GM23338 (cell line): ENCODE data around the gene USH1C. TPM values are rescaled to one million over a fixed set of nuclear protein-coding genes. Genes with fewer than 3 reads are reported as not detected.

Source experiments
- ATAC-seq: fragments of 200-7000 bp; cut with Tn5 transposase; 3 replicates; pipeline ENCODE4 v1.9.1; 2020
- DNase-seq: peaks from one replicate; pipeline ENCODE4 v3.0.0-alpha.2; 2015; ENCODE audit warnings: low spot score
- H2AFZ ChIP-seq: fragments of 200-600 bp; sonication (generic); 2 replicates; pipeline ENCODE4 v1.8.0; 2016; ENCODE audit warnings: antibody characterized with exemption, mild to moderate bottlenecking, moderate library complexity
- H3F3A ChIP-seq: fragments of 200-600 bp; sonication (generic); replicated peaks from 2 replicates; pipeline ENCODE4 v1.8.0; 2017; ENCODE audit warnings: antibody characterized with exemption, mixed run types, low read depth
- H3K27ac ChIP-seq: fragments of 200-600 bp; sonication (generic); 2 replicates; pipeline ENCODE4 v1.6.1; 2016; ENCODE audit warnings: low read depth
- H3K27me3 ChIP-seq: fragments of 200-600 bp; sonication (generic); 2 replicates; pipeline ENCODE4 v1.8.0; 2016; ENCODE audit warnings: mild to moderate bottlenecking, mixed run types, moderate library complexity; ENCODE audit not compliant: insufficient read depth
- H3K36me3 ChIP-seq: fragments of 200-600 bp; sonication (generic); 2 replicates; pipeline ENCODE4 v1.8.0; 2016; ENCODE audit warnings: mild to moderate bottlenecking; ENCODE audit not compliant: insufficient read depth
- H3K4me1 ChIP-seq: fragments of 200-600 bp; sonication (generic); 2 replicates; pipeline ENCODE4 v1.8.0; 2016; ENCODE audit warnings: mild to moderate bottlenecking, moderate library complexity; ENCODE audit not compliant: insufficient read depth
- H3K4me2 ChIP-seq: fragments of 200-600 bp; sonication (generic); 2 replicates; pipeline ENCODE4 v1.7.1; 2017; ENCODE audit warnings: mixed run types
- H3K4me3 ChIP-seq: fragments of 200-600 bp; sonication (generic); 2 replicates; pipeline ENCODE4 v1.6.1; 2016; ENCODE audit warnings: mixed run types
- H3K79me2 ChIP-seq: fragments of 200-600 bp; sonication (generic); replicated peaks from 2 replicates; pipeline ENCODE4 v1.8.0; 2017; ENCODE audit warnings: mild to moderate bottlenecking; ENCODE audit not compliant: insufficient read depth
- H3K9me2 ChIP-seq: fragments of 200-600 bp; sonication (generic); 2 replicates; pipeline ENCODE4 v1.8.0; 2017; ENCODE audit not compliant: insufficient read depth
- H4K20me1 ChIP-seq: fragments of 200-600 bp; sonication (generic); replicated peaks from 2 replicates; pipeline ENCODE4 v1.8.0; 2017; ENCODE audit warnings: mild to moderate bottlenecking; ENCODE audit not compliant: insufficient read depth
- H3K27ac Mint-ChIP-seq: 2 replicates; pipeline ENCODE4 v1.8.0; 2020; ENCODE audit warnings: inconsistent platforms, mild to moderate bottlenecking, moderate library complexity, mixed read lengths
- H3K27me3 Mint-ChIP-seq: 3 replicates; pipeline ENCODE4 v1.8.0; 2022; ENCODE audit warnings: low read depth, mild to moderate bottlenecking, moderate library complexity, mixed read lengths, inconsistent platforms; ENCODE audit not compliant: insufficient read depth, poor library complexity
- H3K36me3 Mint-ChIP-seq: 3 replicates; pipeline ENCODE4 v1.8.0; 2021; ENCODE audit warnings: low read depth, mild to moderate bottlenecking, inconsistent platforms, moderate library complexity, mixed read lengths
- H3K4me1 Mint-ChIP-seq: 3 replicates; pipeline ENCODE4 v1.8.0; 2020; ENCODE audit warnings: mild to moderate bottlenecking, inconsistent platforms, mixed read lengths
- H3K4me3 Mint-ChIP-seq: 3 replicates; pipeline ENCODE4 v1.8.0; 2021; ENCODE audit warnings: moderate library complexity, mild to moderate bottlenecking, inconsistent platforms, mixed read lengths
- H3K9me3 Mint-ChIP-seq: 3 replicates; pipeline ENCODE4 v1.8.0; 2020; ENCODE audit warnings: moderate library complexity, mild to moderate bottlenecking, inconsistent platforms, mixed read lengths
- CREB1 ChIP-seq: fragments of 250-450 bp; sonication (Bioruptor Pico); IDR thresholded peaks from 2 replicates; pipeline ENCODE4 v1.5.0; 2020; ENCODE audit warnings: low read depth, mild to moderate bottlenecking, moderate library complexity
- CTCF ChIP-seq, 2 experiments: fragments of 200-600 bp in 1 of 2; sonication (generic) in 1 of 2; conservative IDR thresholded peaks; 2 replicates each; pipeline versions ENCODE4 v1.5.1 to v1.6.1; 2016 to 2017; ENCODE audit warnings: antibody characterized with exemption in 2 of 2, low read depth in 2 of 2, mild to moderate bottlenecking in 2 of 2, moderate library complexity in 1 of 2
- ETS1 ChIP-seq: IDR thresholded peaks from 2 replicates; pipeline ENCODE4 v1.6.1; 2016; ENCODE audit warnings: antibody characterized with exemption
- EZH2 ChIP-seq: fragments of 200-600 bp; sonication (generic); IDR thresholded peaks from one replicate; pipeline ENCODE4 v1.8.0; 2017; ENCODE audit warnings: antibody characterized with exemption, mild to moderate bottlenecking, low read depth; ENCODE audit not compliant: unreplicated experiment
- EZH2phosphoT487 ChIP-seq: fragments of 200-600 bp; sonication (generic); IDR thresholded peaks from one replicate; pipeline ENCODE4 v1.8.1; 2018; ENCODE audit warnings: antibody characterized with exemption; ENCODE audit not compliant: unreplicated experiment
- JUNB ChIP-seq: IDR thresholded peaks from one replicate; pipeline ENCODE4 v1.6.1; 2016; ENCODE audit warnings: antibody characterized with exemption; ENCODE audit not compliant: unreplicated experiment
- NANOG ChIP-seq: IDR thresholded peaks from 2 replicates; pipeline ENCODE4 v1.6.1; 2016; ENCODE audit warnings: antibody characterized with exemption, borderline replicate concordance
- POLR2AphosphoS5 ChIP-seq: IDR thresholded peaks from 2 replicates; pipeline ENCODE4 v1.6.1; 2016; ENCODE audit warnings: antibody characterized with exemption, low read depth
- REST ChIP-seq: IDR thresholded peaks from one replicate; pipeline ENCODE4 v1.6.1; 2018; ENCODE audit warnings: antibody characterized with exemption; ENCODE audit not compliant: unreplicated experiment
- STAT1 ChIP-seq: IDR thresholded peaks from one replicate; pipeline ENCODE4 v1.6.1; 2016; ENCODE audit warnings: antibody characterized with exemption; ENCODE audit not compliant: unreplicated experiment
- ZNF114 ChIP-seq: fragments of 250-450 bp; sonication (Bioruptor Pico); IDR thresholded peaks from 2 replicates; pipeline ENCODE4 v1.5.0; 2020; ENCODE audit warnings: mild to moderate bottlenecking, moderate library complexity
- ZNF331 ChIP-seq: fragments of 250-450 bp; sonication (Bioruptor Pico); IDR thresholded peaks from 2 replicates; pipeline ENCODE4 v1.5.0; 2020; ENCODE audit warnings: low read depth, mild to moderate bottlenecking, moderate library complexity
- ZNF462 ChIP-seq: fragments of 250-450 bp; sonication (Bioruptor Pico); IDR thresholded peaks from 2 replicates; pipeline ENCODE4 v1.5.0; 2020; ENCODE audit warnings: mild to moderate bottlenecking, moderate library complexity
- polyA plus RNA-seq: library from polyadenylated mRNA; unstranded; fragments of >200 nt; fragmentation: Nextera tagmentation; extraction: Ambion mirVana; gene quantifications from 2 replicates; pipeline ENCODE4 v1.2.1, GENCODE V29; 2016
- total RNA-seq: library from RNA; depleted of rRNA; stranded (reverse); fragments of >200 nt; shearing (Covaris generic); gene quantifications from 2 replicates; pipeline ENCODE4 v1.2.3, GENCODE V29; 2014

The USH1C gene
- total and polyA plus RNA-seq, 2 experiments from 2014 or later: 1.3 to 1.8 TPM

GRCh38 chr11:17579451-17579850, 35.2 kb upstream of the USH1C start:
- H3K27ac ChIP-seq: no peak overlapping the region
- no peaks in the 10 kb centered on the region for H3K9me3 Mint-ChIP-seq
- ATAC-seq: no peak
- no peaks in the 10 kb centered on the region for H3K9me2 ChIP-seq
- no peak overlapping the region for H3K4me3 Mint-ChIP-seq
- H4K20me1 ChIP-seq: no peaks in the 10 kb centered on the region
- no peak overlapping the region for H2AFZ ChIP-seq
- H3K4me2 ChIP-seq: no peak overlapping the region
- no peaks in the 10 kb centered on the region for H3K36me3 ChIP-seq
- H3K36me3 Mint-ChIP-seq: no peaks in the 10 kb centered on the region
- H3K4me3 ChIP-seq: no peak overlapping the region
- H3K27ac Mint-ChIP-seq: no peak overlapping the region
- H3K4me1 ChIP-seq: no peaks in the 10 kb centered on the region
- H3K4me1 Mint-ChIP-seq: peaks cover 20% of the 10 kb centered on the region
- no peaks in the 10 kb centered on the region for H3K79me2 ChIP-seq
- TF ChIP-seq POLR2AphosphoS5 (no peak), CREB1 (CRISPR knock-in tag) (no peak), ZNF462 (CRISPR knock-in tag) (no peak), CTCF (conservative IDR thresholded peaks at IDR 0.05; ENCODE audit: low read depth in 2 of 2) (no peak), REST (no peak), STAT1 (no peak), NANOG (no peak), JUNB (no peak), ETS1 (no peak), ZNF114 (CRISPR knock-in tag) (no peak), EZH2phosphoT487 (no peak), EZH2 (no peak), ZNF331 (CRISPR knock-in tag) (no peak)
- H3K27me3 Mint-ChIP-seq: peaks cover 3% of the 10 kb centered on the region
- no peak for DNase-seq
- no peaks in the 10 kb centered on the region for H3F3A ChIP-seq
- H3K27me3 ChIP-seq: no peaks in the 10 kb centered on the region
